Transverse colon (tissue), 4 donors: ENCODE measurements around the gene ENAH. TPM values are rescaled to one million over a fixed set of nuclear protein-coding genes. Genes with fewer than 3 reads are reported as not detected.

Source experiments
- DNase-seq: peaks from one replicate; pipeline ENCODE4 v3.0.0-alpha.2; 2019
- H3K27ac ChIP-seq, 4 donors: fragments of 200-600 bp; sonication (generic); 2 replicates each; pipeline ENCODE4 v1.5.1; 2016 to 2018; ENCODE audit warnings: inconsistent platforms in 4 of 4
- H3K27me3 ChIP-seq: fragments of 200-600 bp; sonication (generic); 2 replicates; pipeline ENCODE4 v1.5.1; 2017; ENCODE audit warnings: inconsistent platforms
- H3K36me3 ChIP-seq, 4 donors: fragments of 200-600 bp; sonication (generic); 2 replicates each; pipeline ENCODE4 v1.5.1; 2017 to 2019; ENCODE audit warnings: inconsistent platforms in 4 of 4
- H3K4me1 ChIP-seq, 4 donors: fragments of 200-600 bp; sonication (generic); 2 replicates each; pipeline ENCODE4 v1.5.1; 2017 to 2020; ENCODE audit warnings: inconsistent platforms in 4 of 4
- H3K4me3 ChIP-seq, 4 donors: fragments of 200-600 bp; sonication (generic); 1 replicate in 1 of 4; 2 replicates in 3 of 4; pipeline versions ENCODE4 v1.5.1 to v1.6.1; 2017 to 2019; ENCODE audit warnings: inconsistent platforms in 4 of 4
- H3K9me3 ChIP-seq, 2 donors: fragments of 200-600 bp; sonication (generic); 2 replicates each; pipeline ENCODE4 v1.5.1; 2017 to 2019; ENCODE audit warnings: inconsistent platforms in 2 of 2
- CTCF ChIP-seq, 5 experiments: fragments of 200-600 bp in 3 of 5; fragments of 450-650 bp in 2 of 5; sonication (generic) in 3 of 5; IDR thresholded peaks; 1 replicate in 2 of 5; 2 replicates in 3 of 5; pipeline ENCODE4 v1.5.1; 2016 to 2017; ENCODE audit warnings: antibody characterized with exemption in 5 of 5, inconsistent platforms in 3 of 5, mild to moderate bottlenecking in 2 of 5, moderate library complexity in 1 of 5
- EP300 ChIP-seq: sonication (generic); formaldehyde crosslinking; IDR thresholded peaks from one replicate; pipeline ENCODE4 v1.6.1; 2017; ENCODE audit warnings: antibody characterized with exemption, low read depth
- POLR2A ChIP-seq: fragments of 450-650 bp; IDR thresholded peaks from one replicate; pipeline ENCODE4 v1.6.1; 2016; ENCODE audit warnings: antibody characterized with exemption, mild to moderate bottlenecking, moderate library complexity
- POLR2AphosphoS5 ChIP-seq, 3 donors: sonication (generic); formaldehyde crosslinking; IDR thresholded peaks; one replicate each; pipeline ENCODE4 v1.6.1; 2016; ENCODE audit warnings: antibody characterized with exemption in 3 of 3
- WGBS, 2 donors: methylation state at CpG; one replicate each; pipeline ENCODE4 v1.1.5; 2018; ENCODE audit warnings: low coverage in 1 of 2; 5-methylcytosine and 5-hydroxymethylcytosine counted together
- in situ Hi-C, 4 donors: fragments of 200-750 bp; cut with MboI; loops; one replicate each; pipeline versions ENCODE4 v1.15.0 to v1.15.1; 2017; ENCODE audit warnings: low sequenced_read_pairs in 3 of 4, low pct_ligation_motif_present in 1 of 4, low pct_unique_long_range_greater_than_20kb in 1 of 4
- intact Hi-C: fragments of 100-400 bp; cut with DNase I; formaldehyde crosslinking; loops from one replicate; pipeline ENCODE4 v1.15.1; 2023; ENCODE audit warnings: low total_unique reads
- total RNA-seq, 4 donors: library from RNA; depleted of rRNA; stranded (reverse); fragments of >200 nt; gene quantifications; one replicate each; pipeline ENCODE4 v1.1.0, GENCODE V29; 2016

The ENAH gene
- total RNA-seq, 4 donors from 2014 or later = 14.7 to 140 (median 33.9) TPM

- Histone ChIP-seq H3K4me3 (peak overlapping the region in 3 of 4 donors; percentile 63 to 92 (median 76)), H3K36me3 (no peaks in the 10 kb centered on the region), H3K4me1 (peaks cover 0 to 26% (median 4%) of the 10 kb centered on the region in 4 donors), H3K27me3 (no peaks in the 10 kb centered on the region), H3K27ac (peak overlapping the region; percentile 91 to 95 (median 94)), H3K9me3 (no peaks in the 10 kb centered on the region)
- in situ Hi-C loops (no loop called here), intact Hi-C loops (loop anchor here (5.0 to 10.0 kb wide), 2 partner anchors 127 to 165 kb away; partner anchors contain the start of gene SRP9)
- no peak for TF ChIP-seq EP300
- TF ChIP-seq CTCF (IDR thresholded peaks at IDR 0.05) = no peak
- TF ChIP-seq POLR2A = no peak
- TF ChIP-seq POLR2AphosphoS5 (IDR thresholded peaks at IDR 0.05) = no peak
- 65 to 67% methylated on average over 5 of the region's 5 CpGs for WGBS, 2 donors
- DNase-seq = no peak
Observed at GRCh38 chr1:225650179-225650578, 2.7 kb downstream of the ENAH start.

- in situ Hi-C loops = no loop called here
- intact Hi-C loops = no loop called here
- no peak for TF ChIP-seq POLR2A
- TF ChIP-seq CTCF (IDR thresholded peaks at IDR 0.05) = no peak
- TF ChIP-seq EP300 = no peak
- no peak for TF ChIP-seq POLR2AphosphoS5 (IDR thresholded peaks at IDR 0.05)
- no peak for DNase-seq
- H3K27ac ChIP-seq = no peak overlapping the region
- H3K4me3 ChIP-seq = no peak overlapping the region
- peaks cover 0 to 7% (median 1%) of the 10 kb centered on the region in 4 donors for H3K4me1 ChIP-seq
- H3K27me3 ChIP-seq = no peaks in the 10 kb centered on the region
- H3K9me3 ChIP-seq = no peaks in the 10 kb centered on the region
- 80 to 81% methylated on average over 6 of the region's 6 CpGs for WGBS, 2 donors
- H3K36me3 ChIP-seq = no peaks in the 10 kb centered on the region
Observed at GRCh38 chr1:225645194-225645895, 7.6 kb downstream of the ENAH start.

- Histone ChIP-seq H3K4me1 (peaks cover 0 to 7% (median 1%) of the 10 kb centered on the region in 4 donors), H3K36me3 (no peaks in the 10 kb centered on the region), H3K27ac (peak overlapping the region in 1 of 4 donors; percentile 0), H3K9me3 (no peaks in the 10 kb centered on the region), H3K27me3 (no peaks in the 10 kb centered on the region), H3K4me3 (no peak overlapping the region)
- intact Hi-C loops = no loop called here
- TF ChIP-seq CTCF (IDR thresholded peaks at IDR 0.05) = no peak
- TF ChIP-seq POLR2AphosphoS5 (IDR thresholded peaks at IDR 0.05) = no peak
- TF ChIP-seq POLR2A = no peak
- no peak for TF ChIP-seq EP300
- in situ Hi-C loops = no loop called here
- WGBS, 2 donors = 70 to 80% methylated on average over 1 of the region's 1 CpG
- no peak for DNase-seq
Observed at GRCh38 chr1:225644666-225645065, 8.3 kb downstream of the ENAH start.

GRCh38 chr1:225642177-225642576 lies 10.7 kb downstream of the ENAH start:
- in situ Hi-C loops (no loop called here), intact Hi-C loops (no loop called here)
- Histone ChIP-seq H3K27ac (no peak overlapping the region), H3K36me3 (no peaks in the 10 kb centered on the region), H3K27me3 (no peaks in the 10 kb centered on the region), H3K4me3 (no peak overlapping the region), H3K9me3 (no peaks in the 10 kb centered on the region), H3K4me1 (peaks cover 0 to 2% (median 0%) of the 10 kb centered on the region in 4 donors)
- 72 to 74% methylated on average over 2 to 4 of the region's 4 CpGs for WGBS, 2 donors
- no peak for DNase-seq
- TF ChIP-seq POLR2A = no peak
- no peak for TF ChIP-seq EP300
- TF ChIP-seq POLR2AphosphoS5 (IDR thresholded peaks at IDR 0.05) = no peak
- no peak for TF ChIP-seq CTCF (IDR thresholded peaks at IDR 0.05)
